T-helper 22 cell (primary cell): ENCODE results near the gene CYFIP2.
A peak's percentile ranks its signal among the peaks of the same experiment; 100 is the strongest.

Experiments used
- DNase-seq: peaks from one replicate; pipeline ENCODE4 v3.0.0-alpha.2; 2020; ENCODE audit warnings: low read depth

The CYFIP2 gene

DNA sequence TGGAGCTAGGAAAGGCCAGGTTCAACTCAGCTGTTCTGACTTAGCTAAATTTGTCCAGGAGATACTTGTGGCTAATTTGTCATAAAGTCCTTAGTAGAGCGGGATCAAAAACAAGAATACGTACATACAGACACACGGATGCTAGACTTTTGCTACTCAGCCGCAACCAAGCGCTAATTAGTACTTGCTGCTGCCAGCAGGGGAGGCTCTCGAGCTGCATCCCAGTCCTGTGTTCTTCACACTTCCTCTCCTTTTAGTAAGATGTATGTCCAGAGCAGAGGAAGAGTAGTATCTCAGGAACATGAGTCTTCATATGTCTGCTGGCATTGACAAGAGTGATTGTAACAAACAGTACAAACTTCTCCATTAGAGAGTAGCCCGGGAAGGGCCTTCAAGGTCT is 58.3 kb downstream of the CYFIP2 start:
- no peak for DNase-seq

- DNase-seq: no peak
Measured at GRCh38 chr5:157326440-157327005, 60.6 kb downstream of the CYFIP2 start.

DNA sequence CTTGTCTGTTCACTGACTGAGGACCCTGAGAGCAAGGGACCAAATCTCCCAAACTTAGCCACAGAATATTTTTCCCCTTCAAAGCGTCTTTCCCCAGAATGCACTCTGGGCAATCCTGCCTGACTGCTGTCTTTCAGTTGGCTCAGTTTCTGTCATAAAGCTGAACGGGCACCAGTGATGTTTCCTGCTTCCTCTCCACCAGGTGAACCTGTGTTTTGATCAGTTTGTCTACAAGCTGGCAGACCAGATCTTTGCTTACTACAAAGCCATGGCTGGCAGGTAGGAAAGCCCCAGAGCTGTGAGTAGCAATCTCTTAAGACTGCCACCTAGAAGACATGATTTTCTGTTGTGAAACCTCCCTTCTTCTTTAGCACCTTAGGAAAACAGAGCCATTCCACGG is 61.8 kb downstream of the CYFIP2 start:
- no peak for DNase-seq

GRCh38 chr5:157328277-157328912 is 62.5 kb downstream of the CYFIP2 start:
- DNase-seq: peak; percentile 14

GRCh38 chr5:157331807-157332206 is 65.9 kb downstream of the CYFIP2 start:
- no peak for DNase-seq

DNA sequence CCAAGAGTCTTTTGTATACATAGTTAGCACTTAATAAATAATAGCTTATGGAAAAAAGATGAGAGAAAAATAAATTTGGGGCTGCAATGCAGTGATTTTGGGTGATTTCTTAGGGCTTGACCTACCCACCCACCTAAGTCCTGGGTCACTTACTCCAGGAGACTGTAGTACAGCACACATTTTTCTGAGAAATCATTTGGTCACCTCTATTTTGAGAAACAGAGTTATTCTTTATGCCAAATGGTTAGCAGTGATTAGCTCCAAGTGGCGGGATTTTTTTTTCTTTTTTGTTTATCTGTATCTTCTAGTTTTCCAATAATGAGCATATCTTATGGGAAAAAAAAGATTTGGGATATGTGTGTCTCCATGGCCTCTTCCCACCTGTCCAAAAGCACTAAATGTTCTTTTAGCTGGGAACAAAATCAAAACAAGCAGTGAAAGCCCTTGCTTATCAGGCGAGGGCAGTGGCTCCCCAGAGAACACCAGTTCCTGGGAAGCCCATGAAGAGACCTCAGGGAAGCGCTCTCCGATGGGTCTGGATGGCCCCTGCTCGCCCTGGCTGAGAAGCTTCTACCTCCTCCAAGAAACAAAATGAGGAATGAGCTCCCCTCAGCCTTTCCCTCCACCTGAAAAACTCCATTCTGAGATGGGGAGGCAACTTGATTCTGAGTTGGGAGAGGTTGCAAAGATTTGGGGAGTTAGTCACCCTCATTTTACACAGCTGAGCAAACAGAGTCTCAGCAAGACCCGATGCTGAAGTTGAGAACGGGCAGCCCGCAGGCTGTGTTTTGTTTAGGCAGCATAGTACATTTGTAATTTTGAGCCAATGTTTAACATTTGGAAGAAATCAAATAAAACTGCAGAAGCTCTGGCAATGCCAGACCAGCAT is 69.9 kb downstream of the CYFIP2 start:
- DNase-seq: no peak

- DNase-seq: no peak
Measured at GRCh38 chr5:157336423-157336744, 70.5 kb downstream of the CYFIP2 start.

GRCh38 chr5:157339409-157339808 is 73.5 kb downstream of the CYFIP2 start:
- DNase-seq: no peak

GRCh38 chr5:157342822-157343402 is 77.0 kb downstream of the CYFIP2 start:
- DNase-seq: no peak

DNA sequence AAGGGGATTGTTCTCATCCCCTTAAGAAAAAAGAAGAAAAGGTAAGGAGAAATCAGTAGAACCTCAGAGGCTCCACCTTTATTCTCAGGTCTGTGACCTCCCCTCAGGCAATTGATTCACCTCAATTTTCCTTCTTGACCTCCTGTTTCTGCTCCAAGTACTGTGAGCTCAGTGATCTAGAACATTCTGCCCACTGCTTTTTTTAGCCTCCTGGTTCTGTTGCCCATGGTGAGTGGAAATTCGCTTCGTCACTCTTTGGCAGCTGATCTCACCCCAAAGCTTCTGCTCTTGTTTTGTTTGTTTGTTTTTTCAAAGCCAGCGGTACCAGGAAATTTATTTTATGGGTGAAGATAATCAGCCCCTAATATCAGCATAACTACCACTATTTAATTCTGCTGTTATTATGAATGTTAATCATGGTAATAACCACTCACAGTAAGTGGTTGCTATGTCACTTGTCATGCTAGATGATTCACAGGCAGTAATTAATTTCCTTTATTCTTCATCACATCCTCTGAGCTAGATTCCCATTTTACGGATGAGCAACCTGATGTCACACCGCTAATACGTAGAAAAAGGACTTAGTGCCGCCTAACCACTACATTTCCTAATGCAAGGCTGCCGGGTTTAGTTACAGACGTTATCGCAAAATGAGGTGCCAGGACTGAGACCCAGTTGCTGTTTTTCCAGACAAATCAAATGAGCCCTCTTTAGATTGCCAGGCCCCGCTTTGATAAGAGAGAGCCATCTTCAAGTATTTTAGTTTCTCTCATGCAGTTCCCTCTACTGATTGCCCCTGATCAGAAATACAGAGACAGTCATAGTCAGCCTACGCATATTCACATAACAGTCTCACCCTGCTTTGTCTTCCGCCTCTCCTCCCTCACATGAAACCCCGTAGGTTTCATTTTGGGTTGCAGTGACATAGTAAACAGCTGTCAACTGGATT is 78.2 kb downstream of the CYFIP2 start:
- no peak for DNase-seq

GRCh38 chr5:157345067-157345466 is 79.1 kb downstream of the CYFIP2 start:
- DNase-seq: no peak

DNA sequence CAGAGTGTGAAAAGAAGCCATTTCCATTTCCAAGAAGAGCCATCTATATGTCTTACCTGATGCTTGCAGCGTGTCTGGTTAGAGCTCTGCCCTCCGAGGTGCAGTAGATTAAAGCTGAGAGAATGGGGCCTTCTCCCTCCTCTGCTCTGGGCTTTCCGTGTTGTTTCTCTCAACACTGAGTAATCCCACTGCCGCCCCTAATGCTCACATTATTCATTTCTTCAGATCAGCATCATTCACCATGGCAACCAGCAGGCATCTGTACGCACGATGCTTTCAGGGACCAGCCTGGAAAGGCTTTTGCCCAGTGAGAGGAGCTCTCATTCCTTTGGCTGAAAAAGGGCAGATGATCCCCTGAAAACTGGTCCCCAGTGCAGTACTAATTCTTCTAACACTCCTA is 79.6 kb downstream of the CYFIP2 start:
- no peak for DNase-seq

DNA sequence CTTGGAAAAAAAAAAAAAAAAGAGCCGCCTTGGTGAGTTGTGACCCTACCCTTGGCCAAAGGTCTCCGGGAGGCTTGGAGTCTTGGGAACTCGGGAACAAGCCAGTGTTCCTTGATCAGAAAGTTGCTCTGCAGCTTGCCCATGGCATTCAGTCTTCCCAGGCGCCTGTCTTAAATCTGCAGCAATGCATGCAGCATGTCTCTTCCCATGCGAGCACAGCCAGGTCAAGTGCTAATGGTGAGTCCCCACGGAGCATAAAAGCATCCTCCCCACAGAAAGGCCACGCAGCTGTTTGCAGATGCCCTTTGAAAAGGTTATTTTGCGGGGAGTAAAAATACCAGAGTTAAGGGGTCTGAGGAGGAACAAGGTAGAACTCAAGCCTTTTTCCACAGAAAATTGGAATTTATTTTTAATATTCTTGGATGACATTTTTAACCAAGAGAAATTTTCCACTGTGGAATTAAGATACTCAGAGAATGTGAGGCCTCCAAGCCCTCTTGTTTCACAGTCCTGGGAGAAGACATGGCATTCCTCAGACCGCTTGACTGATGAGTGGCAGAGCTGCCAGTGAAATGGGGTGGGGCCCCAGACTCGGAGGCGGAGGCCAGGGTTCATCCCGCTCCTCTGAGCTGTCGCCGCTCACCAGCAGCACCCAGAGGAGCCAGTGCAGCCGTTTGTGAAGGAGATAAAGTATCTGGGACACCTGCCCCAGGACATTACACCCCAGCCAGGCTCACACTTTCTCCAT is 81.6 kb downstream of the CYFIP2 start:
- DNase-seq: no peak

- no peak for DNase-seq
Measured at GRCh38 chr5:157348049-157348400, 82.1 kb downstream of the CYFIP2 start.

- DNase-seq: no peak
Measured at GRCh38 chr5:157350939-157351801, 85.2 kb downstream of the CYFIP2 start.

- no peak for DNase-seq
Measured at GRCh38 chr5:157351802-157352092, 85.8 kb downstream of the CYFIP2 start.

DNA sequence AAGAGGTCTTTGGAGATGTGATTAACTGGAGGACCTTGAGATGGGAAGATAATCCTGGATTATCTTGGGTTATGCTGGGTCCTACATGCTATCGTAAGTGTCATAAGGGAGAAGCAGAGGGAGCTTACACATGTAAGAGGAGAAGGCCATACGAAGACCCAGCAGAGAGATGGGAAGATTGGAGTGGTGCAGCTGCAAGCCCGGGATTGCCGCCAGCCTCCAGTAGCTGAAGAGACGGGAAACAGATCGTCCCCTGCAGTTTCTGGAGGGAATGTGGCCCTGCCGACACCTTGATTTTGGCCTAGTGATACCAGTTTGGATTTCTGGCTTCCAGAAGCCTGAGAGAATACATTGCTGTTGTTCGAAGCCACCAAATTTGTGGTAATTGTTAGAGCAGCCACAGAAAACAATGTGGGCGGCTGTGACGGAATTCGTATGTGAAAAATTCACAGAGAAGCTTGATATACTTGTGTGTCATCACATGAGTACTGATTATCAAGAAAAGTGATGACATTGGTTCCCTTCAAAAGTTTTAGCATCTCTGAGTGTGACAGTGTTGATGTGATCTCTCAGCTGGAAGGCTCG is 86.9 kb downstream of the CYFIP2 start:
- DNase-seq: no peak

DNA sequence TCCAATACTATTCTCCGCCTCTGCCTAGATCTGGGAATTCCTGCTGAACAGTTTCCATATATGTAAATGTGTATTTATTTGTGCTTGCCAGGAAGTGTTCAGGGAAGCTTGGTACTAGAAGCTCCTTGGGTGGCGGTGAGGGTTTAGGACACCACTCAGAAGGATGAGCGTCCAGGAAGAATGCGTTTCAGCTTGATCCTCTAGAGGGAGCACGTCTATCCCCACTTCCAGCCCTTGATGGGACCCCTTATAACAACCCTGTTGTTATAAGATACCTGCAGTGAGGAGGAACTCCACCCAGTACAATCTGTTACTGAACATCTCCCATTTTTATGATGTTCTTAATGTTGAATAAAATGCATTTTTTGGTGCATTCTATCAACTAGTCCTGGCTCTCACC is 88.9 kb downstream of the CYFIP2 start:
- no peak for DNase-seq

- no peak for DNase-seq
Measured at GRCh38 chr5:157356576-157356975, 90.7 kb downstream of the CYFIP2 start.

DNA sequence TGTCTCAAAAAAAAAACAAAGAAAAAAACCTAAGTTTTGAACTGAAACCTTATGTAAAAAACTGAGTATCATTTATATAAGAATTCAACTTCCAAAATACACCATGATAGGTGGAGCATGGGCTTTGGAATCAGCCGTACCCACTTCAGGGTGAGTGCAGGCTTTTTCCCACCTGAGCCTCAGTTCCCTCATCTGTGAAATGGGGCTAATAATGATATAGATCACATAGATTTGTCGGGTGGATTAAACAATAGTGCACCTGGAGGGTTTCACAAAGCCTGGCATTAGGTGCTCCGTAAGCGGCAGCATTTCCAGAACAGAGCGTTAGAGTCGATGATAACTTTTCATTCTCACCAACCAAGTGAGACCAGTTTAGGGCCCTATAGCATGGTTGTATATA is 91.9 kb downstream of the CYFIP2 start:
- no peak for DNase-seq
